Duodenal mucosa (tissue), 2 donors: ENCODE measurements around the gene VGLL3.
"Not testable (repeated sequence)": the region's sequence is repeated elsewhere in the genome, so short reads cannot be mapped to it uniquely, and the experiment has no call there.

Source experiments
- H3K27ac ChIP-seq: one replicate; pipeline ENCODE4 v1.7.0; 2013; ENCODE audit warnings: low read depth, low read length
- H3K27me3 ChIP-seq, 2 donors: one replicate each; pipeline ENCODE4 v1.7.0; 2013; ENCODE audit warnings: low read length in 2 of 2, control low read depth in 1 of 2; ENCODE audit not compliant: insufficient read depth in 2 of 2, control insufficient read depth in 1 of 2
- H3K36me3 ChIP-seq, 2 donors: one replicate each; pipeline ENCODE4 v1.7.0; 2013; ENCODE audit warnings: low read length in 2 of 2, control low read depth in 1 of 2; ENCODE audit not compliant: insufficient read depth in 2 of 2, control insufficient read depth in 1 of 2
- H3K4me1 ChIP-seq, 2 donors: one replicate each; pipeline ENCODE4 v1.7.0; 2013; ENCODE audit warnings: low read length in 2 of 2, control low read depth in 1 of 2; ENCODE audit not compliant: insufficient read depth in 2 of 2, control insufficient read depth in 1 of 2
- H3K4me3 ChIP-seq, 2 donors: one replicate each; pipeline ENCODE4 v1.7.0; 2013; ENCODE audit warnings: low read length in 2 of 2, low read depth in 1 of 2
- H3K9ac ChIP-seq, 2 donors: one replicate each; pipeline ENCODE4 v1.7.0; 2013; ENCODE audit warnings: low read length in 2 of 2, low read depth in 1 of 2
- H3K9me3 ChIP-seq, 2 donors: one replicate each; pipeline ENCODE4 v1.7.0; 2013; ENCODE audit warnings: low read length in 2 of 2, control low read depth in 1 of 2; ENCODE audit not compliant: control insufficient read depth in 1 of 2

The VGLL3 gene, protein sequence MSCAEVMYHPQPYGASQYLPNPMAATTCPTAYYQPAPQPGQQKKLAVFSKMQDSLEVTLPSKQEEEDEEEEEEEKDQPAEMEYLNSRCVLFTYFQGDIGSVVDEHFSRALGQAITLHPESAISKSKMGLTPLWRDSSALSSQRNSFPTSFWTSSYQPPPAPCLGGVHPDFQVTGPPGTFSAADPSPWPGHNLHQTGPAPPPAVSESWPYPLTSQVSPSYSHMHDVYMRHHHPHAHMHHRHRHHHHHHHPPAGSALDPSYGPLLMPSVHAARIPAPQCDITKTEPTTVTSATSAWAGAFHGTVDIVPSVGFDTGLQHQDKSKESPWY

DNA sequence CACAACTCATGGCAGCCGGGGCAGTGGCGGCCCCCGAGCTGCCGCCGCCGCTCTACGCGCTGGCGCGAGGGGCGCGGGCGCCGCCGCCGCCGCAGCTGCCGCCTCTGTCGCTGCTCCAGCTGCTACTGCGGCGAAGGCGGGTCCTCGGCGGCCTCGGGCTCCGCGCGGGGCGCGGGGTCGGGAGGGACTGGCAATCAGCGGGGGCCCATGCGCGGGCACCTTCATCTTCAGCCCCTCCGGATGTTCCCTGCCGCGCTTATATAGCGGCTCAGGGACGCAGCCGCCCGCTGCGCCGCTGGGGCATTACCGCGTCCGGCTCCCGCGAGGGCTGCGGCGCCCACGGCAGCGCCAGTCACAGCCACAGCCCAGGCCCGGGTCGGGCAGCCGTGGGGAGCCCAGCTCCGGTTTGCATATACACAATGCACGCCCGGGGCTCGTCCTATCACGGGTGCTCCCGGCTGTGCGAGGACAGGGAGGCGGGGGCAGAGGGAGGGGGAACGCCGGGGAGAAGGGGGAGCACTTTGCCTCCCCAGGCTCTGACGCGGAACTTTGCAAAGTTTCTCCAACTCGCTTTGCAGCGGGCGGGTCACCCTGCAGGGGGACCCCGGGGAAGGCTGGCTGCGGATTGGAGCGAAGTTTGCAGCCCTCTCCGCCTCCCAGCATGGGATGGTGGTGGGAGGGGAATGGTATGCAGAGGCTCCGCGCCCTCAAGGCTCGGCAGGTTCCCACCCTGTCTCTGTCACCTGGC lies at the start of gene VGLL3:
Gene VGLL3, minus strand, starts transcription at position 416 of the 748 bp plus-strand sequence. Its CDS starts 406 bp downstream, at position 10.
- peak within 1 kb of the TSS in 1 of 2 donors; percentile 56 for H3K9ac ChIP-seq
- no peaks in the 10 kb centered on the region for H3K4me1 ChIP-seq
- H3K36me3 ChIP-seq: no peaks in the 10 kb centered on the region
- H3K9me3 ChIP-seq: no peaks in the 10 kb centered on the region
- peaks cover 12 to 14% of the 10 kb centered on the region in 2 donors for H3K27me3 ChIP-seq
- peak within 1 kb of the TSS; percentile 50 for H3K27ac ChIP-seq
- peak within 1 kb of the TSS; percentile 64 to 73 for H3K4me3 ChIP-seq

DNA sequence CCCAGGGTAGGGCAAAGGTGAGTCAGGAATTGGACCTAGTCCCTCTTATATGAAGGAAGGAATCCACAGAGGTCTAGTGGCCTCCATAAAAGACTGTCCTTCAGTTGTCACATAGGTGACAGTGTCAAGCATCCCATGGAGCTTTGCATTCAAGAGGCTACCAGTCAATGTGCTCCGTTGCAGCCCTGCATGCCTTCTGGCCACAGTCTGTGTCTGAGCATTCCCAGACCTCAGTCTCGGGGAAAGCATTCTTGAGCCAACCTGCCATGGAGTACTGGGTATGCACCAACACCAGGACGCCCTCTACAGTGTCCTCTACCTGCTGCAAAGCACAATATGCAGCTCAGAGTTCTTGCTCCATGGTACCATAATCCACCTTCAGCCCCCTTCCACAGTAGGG lies 46.7 kb upstream of the VGLL3 start:
- Histone ChIP-seq H3K9ac (no peak overlapping the region), H3K9me3 (no peaks in the 10 kb centered on the region), H3K27me3 (no peaks in the 10 kb centered on the region), H3K36me3 (no peaks in the 10 kb centered on the region), H3K4me1 (no peaks in the 10 kb centered on the region), H3K4me3 (no peak overlapping the region), H3K27ac (no peak overlapping the region)

DNA sequence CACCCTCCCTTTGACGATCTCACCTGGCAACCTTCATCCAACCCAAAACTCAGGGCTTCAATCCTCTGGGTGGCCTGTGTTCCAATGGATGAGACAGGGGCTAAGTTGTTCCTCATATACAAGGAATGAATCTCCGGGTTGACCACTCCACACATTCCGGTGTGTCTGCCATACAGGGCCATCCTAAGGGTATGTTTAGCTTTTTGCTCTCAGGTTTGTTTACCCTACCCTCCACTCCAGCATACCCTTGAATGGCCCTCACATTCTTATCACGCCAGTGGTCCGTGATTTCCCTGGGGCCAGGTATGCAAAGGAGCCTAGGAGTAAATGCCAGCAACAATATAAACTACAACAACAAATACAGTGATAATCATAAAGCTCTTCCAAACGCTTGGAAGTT lies 45.7 kb upstream of the VGLL3 start:
- Histone ChIP-seq H3K9ac (no peak overlapping the region), H3K36me3 (no peaks in the 10 kb centered on the region), H3K4me3 (no peak overlapping the region), H3K4me1 (no peaks in the 10 kb centered on the region), H3K27ac (no peak overlapping the region), H3K27me3 (no peaks in the 10 kb centered on the region), H3K9me3 (no peaks in the 10 kb centered on the region)

DNA sequence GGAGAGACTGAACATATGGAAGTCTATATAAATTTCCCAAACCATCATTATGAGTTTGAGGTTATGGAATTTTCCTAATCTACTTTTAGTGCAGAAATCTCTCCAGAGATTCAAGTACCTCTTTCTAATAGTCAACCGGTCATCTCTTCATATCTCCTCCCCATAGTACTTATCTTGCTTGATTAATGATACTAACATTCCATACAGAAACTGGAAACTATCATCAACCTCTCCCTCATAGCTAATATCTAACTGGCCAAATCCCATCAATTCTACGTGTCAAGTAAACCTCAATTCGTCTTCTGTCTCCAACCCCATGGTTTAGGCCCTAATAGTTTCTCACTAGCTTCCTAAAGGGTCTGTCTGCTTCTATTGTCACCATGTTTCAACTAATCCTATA lies 44.4 kb upstream of the VGLL3 start:
- Histone ChIP-seq H3K9me3 (no peaks in the 10 kb centered on the region), H3K27ac (no peak overlapping the region), H3K9ac (no peak overlapping the region), H3K4me1 (no peaks in the 10 kb centered on the region), H3K4me3 (no peak overlapping the region), H3K27me3 (no peaks in the 10 kb centered on the region), H3K36me3 (no peaks in the 10 kb centered on the region)

DNA sequence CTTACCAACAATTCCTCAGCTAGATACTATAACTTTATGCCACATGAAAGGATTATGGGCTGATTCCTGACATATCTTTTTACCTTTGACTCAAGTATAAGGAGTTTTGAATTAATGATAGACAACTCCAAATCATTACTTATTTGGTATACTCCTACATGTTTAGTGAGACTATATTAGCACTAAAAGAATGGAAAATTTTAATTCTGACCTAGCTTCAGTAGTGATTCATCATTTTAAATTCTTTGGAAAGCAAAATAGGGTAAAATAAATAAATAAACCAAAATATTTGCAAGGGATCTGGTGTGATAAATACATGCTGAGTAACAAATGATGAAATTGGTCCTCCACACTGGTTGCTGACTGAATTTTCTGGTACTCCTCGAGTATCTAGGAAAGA lies 42.3 kb upstream of the VGLL3 start:
- H3K4me3 ChIP-seq: no peak overlapping the region
- no peaks in the 10 kb centered on the region for H3K4me1 ChIP-seq

DNA sequence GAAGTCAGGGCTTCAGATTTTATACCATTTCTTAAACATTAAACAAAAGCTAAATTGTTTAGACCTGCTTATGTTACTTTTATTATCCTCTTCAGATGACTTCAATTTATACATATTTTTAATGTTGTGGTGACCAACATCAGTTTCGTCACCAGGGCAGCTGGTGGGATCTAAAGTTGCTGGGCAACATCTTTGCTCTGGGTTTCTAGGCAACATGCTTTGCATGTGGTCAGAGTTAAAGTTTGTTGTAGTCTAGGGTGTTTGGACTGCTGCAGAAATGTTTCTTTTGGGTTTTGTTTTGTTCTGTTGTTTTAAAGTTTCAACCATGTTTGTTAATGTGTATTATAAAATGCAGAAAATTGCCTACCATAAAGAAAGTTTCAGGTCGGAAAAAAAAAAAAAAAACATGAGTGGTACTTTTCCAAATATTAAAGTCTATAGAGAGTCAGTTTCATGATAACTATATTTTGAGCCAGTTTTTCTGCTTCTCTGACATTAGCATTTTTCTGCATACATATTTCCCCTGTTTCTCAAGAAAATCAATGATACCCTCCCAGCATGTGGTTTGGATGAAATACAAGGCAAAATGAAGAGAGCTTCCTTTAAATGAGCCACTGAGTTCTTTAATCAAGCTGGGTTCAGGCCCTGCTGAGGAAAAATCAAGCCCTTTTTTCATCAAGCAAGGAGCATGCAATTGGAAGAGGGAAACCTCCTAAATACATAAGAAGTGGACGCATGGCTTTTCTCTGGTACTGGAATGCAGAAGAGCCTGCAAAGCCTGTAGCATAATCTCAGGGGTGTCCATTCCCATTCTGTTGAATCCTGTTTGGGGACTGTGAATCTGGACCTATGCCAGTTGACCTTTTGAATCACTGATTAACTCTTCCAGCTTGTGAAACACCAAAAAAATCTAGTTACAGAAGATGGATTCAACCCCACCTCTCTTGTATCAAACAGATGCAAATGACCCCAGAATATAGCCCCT lies 35.0 kb upstream of the VGLL3 start:
- no peaks in the 10 kb centered on the region for H3K4me1 ChIP-seq
- H3K9ac ChIP-seq: no peak overlapping the region
- H3K27me3 ChIP-seq: no peaks in the 10 kb centered on the region
- no peaks in the 10 kb centered on the region for H3K9me3 ChIP-seq
- no peaks in the 10 kb centered on the region for H3K36me3 ChIP-seq
- H3K4me3 ChIP-seq: no peak overlapping the region
- H3K27ac ChIP-seq: no peak overlapping the region

More for the DNA sequence above, 42.3 kb upstream of the VGLL3 start:
- Histone ChIP-seq H3K9ac (no peak overlapping the region), H3K27me3 (no peaks in the 10 kb centered on the region), H3K9me3 (no peaks in the 10 kb centered on the region), H3K27ac (no peak overlapping the region), H3K36me3 (no peaks in the 10 kb centered on the region)

DNA sequence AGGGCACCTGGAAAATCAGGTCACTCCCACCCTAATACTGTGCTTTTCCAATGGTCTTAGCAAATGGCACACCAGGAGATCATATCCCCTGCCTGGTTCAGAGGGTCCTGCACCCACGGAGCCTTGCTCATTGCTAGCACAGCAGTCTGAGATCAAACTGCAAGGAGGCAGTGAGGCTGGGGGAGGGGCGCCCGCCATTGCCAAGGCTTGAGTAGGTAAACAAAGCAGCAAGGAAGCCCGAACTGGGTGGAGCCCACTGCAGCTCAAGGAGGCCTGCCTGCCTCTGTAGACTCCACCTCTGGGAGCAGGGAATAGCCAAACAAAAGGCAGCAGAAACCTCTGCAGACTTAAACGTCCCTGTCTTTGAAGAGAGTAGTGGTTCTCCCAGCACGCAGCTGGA lies 26.4 kb upstream of the VGLL3 start:
- not testable (repeated sequence) for H3K27me3 ChIP-seq, H3K4me1 ChIP-seq, H3K4me3 ChIP-seq, H3K27ac ChIP-seq, H3K9me3 ChIP-seq, H3K36me3 ChIP-seq, H3K9ac ChIP-seq

DNA sequence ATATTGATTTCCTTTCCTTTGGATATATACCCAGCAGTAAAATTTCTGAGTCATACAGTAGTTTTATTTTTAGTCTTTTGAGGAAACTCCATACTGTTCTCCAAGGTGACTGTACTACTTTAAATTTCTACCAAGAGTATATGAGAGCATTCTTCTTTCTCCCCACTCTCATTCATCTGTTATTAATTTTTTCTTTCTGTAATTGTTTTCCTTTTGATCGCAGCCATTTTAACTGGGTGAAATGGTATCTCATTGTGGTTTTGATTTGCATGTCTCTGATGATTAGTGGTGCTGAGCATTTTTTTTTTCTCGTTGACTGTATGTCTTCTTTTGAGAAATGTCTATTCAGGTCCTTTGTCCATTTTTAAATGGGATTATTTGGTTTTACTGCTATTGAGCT lies 18.3 kb upstream of the VGLL3 start:
- Histone ChIP-seq H3K4me3 (no peak overlapping the region), H3K4me1 (no peaks in the 10 kb centered on the region), H3K9ac (no peak overlapping the region), H3K36me3 (no peaks in the 10 kb centered on the region), H3K9me3 (no peaks in the 10 kb centered on the region), H3K27ac (no peak overlapping the region), H3K27me3 (no peaks in the 10 kb centered on the region)

DNA sequence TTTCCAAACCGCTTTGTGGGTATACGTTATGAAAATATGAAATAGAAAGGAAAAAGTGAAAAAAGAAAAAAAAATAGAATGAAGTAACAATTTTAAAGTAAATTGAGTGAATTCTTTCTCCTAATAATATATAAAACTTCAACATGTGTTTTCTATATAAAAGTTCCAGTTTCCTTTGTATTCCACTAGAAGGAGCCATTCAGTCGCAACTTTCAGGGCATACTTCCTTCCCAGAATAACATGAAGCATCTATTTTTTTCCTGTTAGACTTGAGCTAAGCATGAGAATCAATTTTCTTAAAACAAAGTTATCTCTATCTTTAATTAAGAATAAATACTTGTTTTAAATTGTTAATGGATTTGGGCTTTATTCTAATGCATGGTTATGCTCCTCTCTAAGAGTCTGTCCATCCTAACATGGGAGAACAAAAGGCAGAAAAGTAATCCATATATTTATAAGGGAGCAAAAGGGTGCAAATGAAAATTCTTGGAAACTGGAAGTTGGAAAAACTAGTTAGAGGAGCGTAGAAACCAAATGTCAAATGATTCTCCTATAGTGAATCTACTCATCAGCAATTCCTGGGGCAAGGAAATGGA lies 16.0 kb upstream of the VGLL3 start:
- no peaks in the 10 kb centered on the region for H3K27me3 ChIP-seq
- no peak overlapping the region for H3K4me3 ChIP-seq
- H3K9ac ChIP-seq: no peak overlapping the region
- no peaks in the 10 kb centered on the region for H3K36me3 ChIP-seq
- H3K9me3 ChIP-seq: no peaks in the 10 kb centered on the region
- no peak overlapping the region for H3K27ac ChIP-seq
- no peaks in the 10 kb centered on the region for H3K4me1 ChIP-seq
